DND-41 (cell line): Measurements from ENCODE around the gene PSKH1.

Experiments used
- EZH2 ChIP-seq: IDR thresholded peaks from 3 replicates; pipeline ENCODE4 v1.6.1; 2012; ENCODE audit warnings: borderline replicate concordance, low read depth, mild to moderate bottlenecking, moderate library complexity, low read length, inconsistent platforms; ENCODE audit not compliant: severe bottlenecking
- TF ChIP-seq, protein P1 (sequence below): IDR thresholded peaks from 2 replicates; pipeline ENCODE4 v1.5.1; 2012; ENCODE audit warnings: borderline replicate concordance, low read length, moderate library complexity, mild to moderate bottlenecking; ENCODE audit not compliant: poor library complexity, severe bottlenecking; ENCODE audit errors: extremely low read depth

DNA sequence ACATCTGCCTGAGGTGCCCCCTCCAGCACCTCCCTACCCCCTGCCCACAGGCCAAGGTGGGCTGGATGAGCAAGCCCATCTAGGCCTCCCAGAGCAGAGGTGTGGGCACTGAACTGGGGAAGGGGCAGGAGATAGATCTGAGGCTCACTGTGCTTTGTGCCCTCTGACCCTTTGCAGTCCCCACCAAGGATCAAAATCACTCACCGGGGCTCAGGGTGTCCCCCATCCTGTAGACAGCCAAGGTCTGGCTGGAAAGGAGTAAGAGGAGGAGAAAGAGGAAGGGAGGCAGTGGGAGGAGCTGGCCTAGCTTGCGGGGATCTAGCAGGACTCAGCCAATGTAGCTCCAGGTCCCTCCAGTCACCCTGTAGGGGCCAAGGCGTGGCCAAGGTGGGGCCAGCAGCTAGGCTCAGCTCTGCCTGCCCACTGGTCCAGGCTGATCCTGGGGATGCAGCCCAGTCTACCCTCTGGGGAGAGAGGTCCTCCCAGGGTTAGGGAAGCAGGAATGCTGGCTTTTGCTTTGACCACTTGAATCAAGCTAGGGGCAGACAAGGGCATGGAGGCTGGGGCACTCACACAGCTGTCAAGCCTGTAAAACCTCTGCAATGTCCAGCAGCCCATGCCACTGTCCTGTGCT is 73.6 kb downstream of the PSKH1 start:
- TF ChIP-seq, protein P1, sequence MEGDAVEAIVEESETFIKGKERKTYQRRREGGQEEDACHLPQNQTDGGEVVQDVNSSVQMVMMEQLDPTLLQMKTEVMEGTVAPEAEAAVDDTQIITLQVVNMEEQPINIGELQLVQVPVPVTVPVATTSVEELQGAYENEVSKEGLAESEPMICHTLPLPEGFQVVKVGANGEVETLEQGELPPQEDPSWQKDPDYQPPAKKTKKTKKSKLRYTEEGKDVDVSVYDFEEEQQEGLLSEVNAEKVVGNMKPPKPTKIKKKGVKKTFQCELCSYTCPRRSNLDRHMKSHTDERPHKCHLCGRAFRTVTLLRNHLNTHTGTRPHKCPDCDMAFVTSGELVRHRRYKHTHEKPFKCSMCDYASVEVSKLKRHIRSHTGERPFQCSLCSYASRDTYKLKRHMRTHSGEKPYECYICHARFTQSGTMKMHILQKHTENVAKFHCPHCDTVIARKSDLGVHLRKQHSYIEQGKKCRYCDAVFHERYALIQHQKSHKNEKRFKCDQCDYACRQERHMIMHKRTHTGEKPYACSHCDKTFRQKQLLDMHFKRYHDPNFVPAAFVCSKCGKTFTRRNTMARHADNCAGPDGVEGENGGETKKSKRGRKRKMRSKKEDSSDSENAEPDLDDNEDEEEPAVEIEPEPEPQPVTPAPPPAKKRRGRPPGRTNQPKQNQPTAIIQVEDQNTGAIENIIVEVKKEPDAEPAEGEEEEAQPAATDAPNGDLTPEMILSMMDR: no peak
- TF ChIP-seq EZH2: no peak
